Measurements from ENCODE around the gene PCBP3.
"Not testable (repeated sequence)": the region's sequence is repeated elsewhere in the genome, so short reads cannot be mapped to it uniquely, and the experiment has no call there.

PCBP3 gene

DNA sequence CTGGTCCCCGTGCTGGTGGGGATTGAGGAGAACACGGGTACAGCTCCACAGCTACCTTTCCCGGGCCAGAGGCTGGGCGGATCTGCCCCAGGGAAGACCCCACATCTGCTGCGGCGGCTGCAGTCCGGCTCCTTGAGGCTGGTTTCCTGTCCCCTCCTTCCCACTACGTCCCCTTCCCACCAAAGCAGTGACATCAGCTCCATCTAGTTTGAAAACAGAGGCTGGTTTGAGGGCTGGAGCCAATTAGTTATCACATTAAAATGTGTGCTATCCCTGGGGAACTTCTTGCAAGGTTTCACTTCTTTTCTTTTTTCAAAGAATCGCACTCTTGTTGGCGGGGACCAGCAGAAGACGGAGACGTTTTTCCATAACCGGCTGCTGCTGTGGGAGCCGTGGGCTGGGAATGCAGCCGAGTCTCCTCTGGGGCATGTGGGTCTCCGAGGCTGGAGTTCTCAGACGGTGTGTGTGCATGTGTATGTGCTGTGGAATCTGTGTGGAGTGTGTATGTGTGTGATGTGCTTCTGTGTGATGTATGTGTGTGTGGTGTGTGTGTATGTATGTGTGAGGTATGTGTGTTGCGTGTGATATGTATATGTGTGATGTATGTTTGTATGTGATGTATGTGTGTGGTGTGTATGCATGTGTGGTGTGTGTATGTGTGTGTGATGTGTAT is 8.9 kb upstream of the PCBP3 start:
- DNase-seq (ENCODE audit: low read depth in 2 of 3, low spot score in 2 of 3): no peak

DNA sequence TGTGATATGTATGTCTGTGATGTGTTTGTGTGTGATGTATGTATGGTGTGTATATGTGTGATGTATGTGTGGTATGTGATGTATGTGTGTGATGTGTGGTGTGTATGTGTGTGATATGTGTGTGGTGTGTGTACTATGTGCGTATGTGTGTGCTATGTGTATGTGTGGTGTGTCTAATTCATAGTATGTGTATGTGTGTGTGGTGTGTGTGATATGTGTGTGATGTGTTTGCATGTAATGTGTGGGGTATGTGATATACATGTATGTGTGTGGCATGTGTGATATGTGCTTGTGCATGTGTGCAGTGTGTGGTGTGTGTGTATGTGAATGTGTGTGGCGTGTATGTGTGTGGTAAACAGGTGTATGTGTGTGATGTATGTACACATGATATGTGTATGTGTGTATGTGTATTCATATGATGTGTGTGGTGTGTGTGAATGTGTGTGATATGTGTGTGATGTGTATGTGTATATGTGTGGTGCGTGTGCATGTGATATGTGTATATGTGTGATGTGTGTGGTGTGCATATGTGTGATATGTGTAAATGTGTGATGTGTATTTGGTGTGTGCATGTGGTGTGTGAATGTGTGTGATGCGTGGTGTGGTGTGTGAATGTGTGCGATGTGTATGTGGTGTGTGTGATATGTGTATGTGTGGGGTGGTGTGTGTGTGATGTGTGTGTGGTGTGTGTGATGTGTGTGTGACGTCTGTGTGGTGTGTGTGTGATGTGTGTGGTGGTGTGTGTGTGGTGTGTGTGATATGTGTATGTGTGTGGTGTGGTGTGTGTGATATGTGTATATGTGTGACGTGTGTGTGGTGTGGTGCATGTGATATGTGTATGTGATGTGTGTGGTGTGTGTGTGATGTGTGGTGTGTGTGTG is 8.0 kb upstream of the PCBP3 start:
- DNase-seq (ENCODE audit: low read depth in 2 of 3, low spot score in 2 of 3): no peak

DNA sequence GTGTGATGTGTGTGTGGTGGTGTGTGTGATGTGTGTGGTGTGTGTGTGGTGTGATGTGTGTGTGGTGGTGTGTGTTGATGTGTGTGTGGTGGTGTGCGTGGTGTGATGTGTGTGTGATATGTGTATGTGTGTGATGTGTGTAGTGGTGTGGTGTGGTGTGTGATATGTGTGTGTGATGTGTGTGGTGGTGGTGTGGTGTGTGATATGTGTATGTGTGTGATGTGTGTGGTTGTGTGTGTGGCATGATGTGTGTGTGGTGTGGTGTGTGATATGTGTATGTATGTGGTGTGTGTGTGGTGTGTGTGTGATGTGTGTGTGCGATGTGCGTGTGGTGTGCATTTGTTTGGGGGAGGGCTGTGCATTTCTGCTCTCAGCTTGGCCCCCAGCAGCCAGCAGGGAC is 7.1 kb upstream of the PCBP3 start:
- no peak for DNase-seq (ENCODE audit: low read depth in 2 of 3, low spot score in 2 of 3)

DNA sequence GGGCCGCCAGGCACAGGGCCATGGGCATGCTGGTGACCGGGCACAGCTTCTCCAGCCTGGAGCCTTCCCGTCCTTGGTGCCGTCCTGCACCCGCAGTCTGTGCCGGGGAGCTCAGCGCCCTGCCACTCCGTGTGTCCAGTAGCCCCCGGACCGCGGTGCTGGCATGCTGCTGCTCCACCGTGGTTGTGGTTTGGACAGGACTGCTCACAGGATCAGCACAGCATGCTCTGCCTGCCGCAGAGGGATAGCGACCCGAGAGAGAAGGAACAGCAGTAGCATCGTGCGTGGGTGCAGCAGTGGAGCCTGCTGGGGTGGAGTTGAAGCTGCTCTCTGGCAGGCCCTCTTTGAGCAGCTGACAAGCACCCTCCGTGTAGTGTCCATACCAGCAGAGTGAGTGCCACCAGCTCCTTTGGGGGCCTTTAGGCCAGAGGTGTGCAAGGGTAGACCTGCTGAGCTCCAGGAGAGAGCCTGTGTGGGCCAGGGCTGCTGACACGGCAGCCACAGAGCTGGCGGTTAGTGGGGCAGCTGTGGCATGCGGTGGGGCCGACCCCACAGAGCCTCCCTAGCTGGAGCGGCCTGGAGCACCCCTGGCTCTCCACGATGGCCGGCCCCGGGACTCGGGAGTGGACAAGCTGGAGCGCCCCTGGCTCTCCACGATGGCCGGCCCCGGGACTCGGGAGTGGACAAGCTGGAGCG is 6.4 kb upstream of the PCBP3 start:
- DNase-seq (ENCODE audit: low read depth in 2 of 3, low spot score in 2 of 3): no peak

DNA sequence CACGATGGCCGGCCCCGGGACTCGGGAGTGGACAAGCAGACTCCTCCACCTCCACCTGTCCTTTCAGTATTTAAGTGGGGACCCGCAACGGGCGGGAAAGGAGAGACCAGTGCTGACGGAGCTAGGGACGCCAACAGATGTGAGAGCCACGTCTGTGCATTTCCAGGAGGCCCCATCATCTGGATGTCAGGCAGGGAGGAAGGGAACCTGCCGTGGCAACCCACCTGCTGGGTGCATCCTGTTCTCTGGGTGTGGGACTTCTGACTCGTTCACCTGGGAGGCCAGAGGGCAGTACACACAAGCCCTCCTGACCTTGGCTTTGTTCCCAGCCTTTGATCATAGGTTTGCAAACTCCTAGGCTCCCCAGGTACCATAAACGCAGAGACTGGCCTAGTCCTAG is 5.6 kb upstream of the PCBP3 start:
- DNase-seq (ENCODE audit: low read depth in 2 of 3, low spot score in 2 of 3): no peak

DNA sequence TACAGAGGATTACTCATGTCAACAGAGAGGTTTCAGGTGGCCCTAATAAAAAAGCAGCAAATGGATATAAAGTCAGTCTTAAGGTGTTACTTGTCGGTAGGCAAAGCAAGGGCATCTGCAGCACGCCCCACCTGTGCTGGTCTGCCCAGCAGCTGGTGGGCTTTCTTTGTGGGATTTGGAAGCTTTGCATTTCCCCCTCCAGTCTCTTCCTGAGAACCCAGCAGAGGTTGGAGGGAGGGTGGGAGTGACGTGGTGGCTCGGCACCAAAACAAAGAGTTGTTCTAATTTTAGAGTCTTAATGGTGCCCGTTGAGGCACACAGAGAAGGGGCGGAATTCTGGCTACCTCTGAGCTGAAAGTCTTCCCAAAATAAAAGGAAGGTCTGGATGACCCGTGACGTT is 4.8 kb upstream of the PCBP3 start:
- no peak for DNase-seq (ENCODE audit: low read depth in 2 of 3, low spot score in 2 of 3)

DNA sequence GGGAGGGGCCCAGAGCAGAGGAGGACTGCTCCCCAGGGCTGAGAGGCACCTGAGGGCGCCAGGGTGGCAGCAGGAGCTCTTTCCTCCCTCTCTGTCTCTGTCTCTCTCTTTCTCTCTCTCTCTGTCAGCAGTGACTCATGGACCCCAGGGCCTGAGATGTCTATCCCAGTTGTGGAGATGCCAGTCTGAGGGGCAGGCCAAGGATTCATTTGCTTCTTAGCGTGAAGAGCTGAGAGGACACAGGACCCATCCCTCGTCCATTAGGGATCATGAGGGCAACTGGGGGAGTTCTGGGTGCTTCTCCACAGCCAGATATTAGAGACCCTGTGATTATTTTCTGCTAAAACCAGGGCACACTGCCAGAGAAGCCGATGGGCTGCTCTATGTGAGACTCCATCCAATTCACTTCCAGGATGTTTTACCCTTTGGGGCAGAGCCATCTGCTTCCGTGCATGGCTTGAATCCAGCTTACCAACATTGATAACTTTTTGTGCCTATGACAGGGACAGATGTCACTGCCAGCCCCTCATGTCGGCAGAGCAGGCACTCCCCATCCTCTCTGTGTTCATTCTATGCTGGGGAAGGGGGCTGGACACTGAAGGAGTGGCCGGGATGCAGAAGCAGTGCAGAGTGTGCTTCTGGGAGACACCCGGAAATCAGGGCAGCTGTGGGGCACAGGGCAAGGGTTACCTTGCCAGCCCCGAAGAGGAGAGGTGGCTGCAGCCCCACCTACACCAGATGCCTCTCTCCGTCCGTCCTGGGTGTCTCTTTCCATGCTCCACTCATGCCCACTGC is 4.1 kb upstream of the PCBP3 start:
- no peak for DNase-seq (ENCODE audit: low read depth in 2 of 3, low spot score in 2 of 3)

DNA sequence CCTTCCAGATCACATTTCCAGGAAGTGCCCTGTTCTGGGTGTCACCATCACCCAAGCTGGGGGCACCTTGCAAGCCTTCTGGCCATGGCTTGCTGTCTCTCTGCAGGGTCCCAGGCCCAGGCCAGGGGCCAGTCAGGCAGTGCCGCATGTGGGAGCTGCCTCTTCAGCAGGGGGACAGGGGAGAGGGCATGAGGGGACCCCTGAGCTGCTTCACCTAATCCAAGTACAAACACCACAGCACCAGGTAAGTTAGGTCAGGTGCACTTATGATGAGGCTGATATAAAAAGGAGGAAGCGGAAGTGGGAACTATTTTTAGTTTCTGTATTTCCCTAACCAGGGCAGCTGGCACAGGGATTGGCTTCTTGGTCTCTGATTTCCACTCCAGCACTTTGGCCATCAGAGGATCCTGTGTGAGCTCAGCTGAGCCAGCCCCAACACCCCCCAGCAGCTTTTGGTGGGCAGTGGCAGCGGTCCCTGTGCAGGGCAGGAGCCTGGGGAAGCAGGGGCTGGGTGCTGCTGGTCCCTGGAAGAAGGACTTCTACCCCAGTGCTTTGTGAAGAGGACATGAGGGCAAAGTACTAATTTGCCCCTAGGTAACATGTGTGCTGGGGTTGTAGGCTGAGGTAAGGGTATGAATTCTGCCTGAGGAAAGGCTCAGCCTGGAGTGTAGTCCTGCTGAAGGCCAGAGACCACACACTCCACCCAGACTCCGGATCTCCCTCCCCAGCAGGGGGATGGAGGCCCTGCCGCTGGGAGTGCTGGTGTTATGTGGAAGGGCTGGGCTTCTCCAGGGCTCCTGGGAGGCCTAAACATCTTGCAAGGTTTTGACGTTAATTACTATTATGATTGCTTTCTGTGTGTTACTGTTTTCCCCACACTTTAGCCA is 3.3 kb upstream of the PCBP3 start:
- DNase-seq (ENCODE audit: low read depth in 2 of 3, low spot score in 2 of 3): no peak

DNA sequence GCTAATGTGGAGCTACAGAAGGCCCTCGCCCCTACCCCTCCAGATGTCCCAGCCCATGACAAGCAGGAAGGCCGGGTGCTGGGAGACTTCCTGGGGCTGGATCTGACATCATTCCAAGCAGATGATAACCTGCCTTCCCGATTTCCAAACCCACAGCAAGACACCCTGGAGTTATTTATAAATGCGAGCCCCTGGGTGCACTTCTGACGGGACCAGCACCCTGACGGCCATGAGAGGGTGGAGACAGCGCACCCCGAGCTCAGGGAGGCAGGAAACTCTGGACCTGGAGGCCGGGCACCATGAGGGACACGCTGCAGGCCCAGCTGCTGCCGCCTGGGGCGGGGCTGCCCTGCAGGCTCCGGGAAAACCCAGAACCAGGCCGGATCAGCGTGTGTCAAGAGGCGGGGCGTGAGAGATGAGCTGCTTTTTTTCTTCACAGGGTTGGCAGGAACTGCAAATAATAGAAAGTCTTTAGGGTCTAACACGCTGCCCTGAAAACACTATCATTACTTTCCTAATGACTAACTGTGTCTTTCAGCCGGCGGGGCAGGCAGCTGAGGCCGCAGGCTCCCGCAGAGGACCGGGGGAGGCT is 2.5 kb upstream of the PCBP3 start:
- no peak for DNase-seq (ENCODE audit: low read depth in 2 of 3, low spot score in 2 of 3)

DNA sequence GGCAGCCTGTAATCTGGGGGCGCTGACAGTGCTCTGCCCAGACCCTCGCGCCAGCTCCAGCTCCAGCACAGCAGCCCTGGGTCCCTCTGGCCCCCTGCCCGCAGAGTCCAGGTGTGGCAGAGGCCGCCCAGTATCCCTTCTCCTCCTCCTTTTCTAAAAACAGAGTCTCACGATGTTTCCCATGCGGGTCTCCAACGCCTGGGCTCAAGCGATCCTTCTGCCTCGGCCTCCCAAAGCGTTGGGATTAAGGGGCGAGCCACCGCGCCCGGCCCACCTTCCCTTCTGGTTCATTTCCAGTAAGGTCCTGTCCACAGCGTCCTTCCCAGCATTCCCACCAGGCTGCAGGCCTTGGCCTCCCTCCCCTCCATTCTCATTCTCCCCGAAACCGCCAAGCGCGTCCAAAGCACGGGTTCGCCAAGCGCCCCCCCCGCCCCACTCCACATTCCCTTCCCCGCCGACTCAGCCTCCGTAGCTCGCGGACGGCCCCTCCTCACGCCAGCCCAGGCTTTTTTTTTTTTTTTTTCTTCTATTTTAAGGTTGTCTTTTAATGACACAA is 2.0 kb upstream of the PCBP3 start:
- no peak for DNase-seq (ENCODE audit: low read depth in 2 of 3, low spot score in 2 of 3)

DNA sequence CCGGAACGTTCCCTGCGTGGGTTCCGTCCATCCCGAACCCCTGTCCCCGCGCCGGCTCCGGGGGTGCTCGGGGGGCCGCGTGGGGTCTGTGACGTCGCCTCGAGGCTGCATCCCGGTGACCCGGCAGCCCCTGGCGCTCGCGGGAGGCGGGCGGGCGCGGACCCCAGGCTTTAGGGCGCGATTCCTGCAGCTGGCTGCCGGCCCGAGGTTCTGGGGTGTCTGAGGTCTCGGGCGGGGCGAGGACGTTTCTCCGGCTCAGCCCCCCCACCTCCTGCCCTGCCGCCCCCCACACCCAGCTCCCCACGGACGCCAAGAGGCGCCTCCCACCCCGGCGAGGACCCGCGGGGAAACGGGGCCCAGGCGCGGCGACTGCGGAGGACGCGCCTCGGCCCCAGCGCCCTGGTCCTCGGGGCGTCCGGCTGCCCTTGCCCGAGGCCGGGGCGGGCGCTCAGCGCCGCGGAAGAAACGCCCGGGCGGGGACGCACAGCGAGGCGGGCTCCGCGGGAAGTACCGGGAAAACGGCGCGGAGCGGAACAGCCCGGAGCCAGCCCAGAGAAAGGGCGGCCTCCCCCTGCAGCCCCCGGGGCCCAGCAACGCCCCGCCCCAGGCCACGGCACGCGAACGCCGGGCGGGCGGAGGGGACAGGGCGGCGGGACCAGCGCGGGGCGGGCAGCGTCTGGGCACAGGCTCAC is 1.3 kb upstream of the PCBP3 start:
- DNase-seq (ENCODE audit: low read depth in 2 of 3, low spot score in 2 of 3): no peak

DNA sequence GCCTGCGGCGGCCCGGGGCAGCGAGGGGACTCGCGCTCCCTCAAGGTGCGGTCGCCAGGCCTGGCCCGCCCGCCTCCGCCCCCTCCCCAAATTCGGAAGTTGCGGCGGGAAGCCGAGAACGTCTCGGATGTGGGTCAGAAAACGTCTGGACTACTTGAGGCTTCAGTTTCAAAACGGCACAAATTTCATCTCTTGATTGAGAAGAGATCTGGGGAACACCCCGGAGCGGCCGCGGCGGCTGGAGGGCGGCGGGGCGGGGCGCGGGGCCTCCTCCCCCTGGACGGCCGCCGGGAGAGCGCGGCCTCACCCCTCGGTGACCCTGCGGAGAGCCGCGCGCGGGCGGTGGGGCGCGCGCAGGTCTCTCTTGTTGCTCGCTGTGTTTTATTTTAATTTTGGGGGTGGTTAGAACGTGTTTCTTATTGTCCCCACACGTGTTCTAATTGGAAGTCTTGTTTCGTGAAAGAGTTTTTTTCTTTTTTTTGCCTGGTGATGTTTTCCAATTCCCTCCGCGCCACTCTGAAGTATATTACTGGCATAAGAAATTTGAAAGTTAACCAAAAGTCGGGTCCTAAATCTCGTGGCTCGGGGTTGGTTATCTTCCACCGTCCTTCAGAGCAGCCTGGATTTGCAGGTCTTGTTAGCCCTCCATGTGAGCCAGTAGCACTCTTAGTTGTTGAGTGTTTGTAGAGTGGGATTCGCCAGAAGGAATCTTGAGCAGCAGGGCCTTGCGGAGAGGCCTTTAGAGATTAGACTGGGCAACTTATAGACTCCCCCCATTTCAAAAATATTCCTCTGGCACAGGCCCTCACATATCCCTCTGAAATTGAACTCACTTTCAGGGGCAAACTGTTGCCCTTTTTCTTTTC is 749 bp downstream of the PCBP3 start:
- DNase-seq (ENCODE audit: low read depth in 2 of 3, low spot score in 2 of 3): no peak

DNA sequence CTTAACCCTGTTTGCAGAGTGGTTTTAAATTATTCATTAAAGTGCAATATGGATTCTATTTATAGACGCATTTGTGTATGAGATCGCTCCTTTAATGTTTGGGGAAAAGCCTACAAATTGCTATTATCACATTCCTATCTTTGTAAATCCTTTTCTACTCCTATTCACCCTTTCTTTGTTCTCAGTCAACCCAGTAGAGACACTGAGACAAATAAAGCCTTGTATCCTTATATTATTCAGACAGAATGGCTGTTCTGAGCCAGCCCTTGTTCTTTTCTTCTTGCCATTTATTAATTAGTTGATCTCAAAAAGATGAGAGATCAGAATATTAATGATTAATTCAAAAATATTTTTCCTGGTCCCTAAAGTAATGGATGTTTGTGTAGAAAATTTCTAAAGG is 8.4 kb downstream of the PCBP3 start:
- DNase-seq (ENCODE audit: low read depth in 2 of 3, low spot score in 2 of 3): no peak

DNA sequence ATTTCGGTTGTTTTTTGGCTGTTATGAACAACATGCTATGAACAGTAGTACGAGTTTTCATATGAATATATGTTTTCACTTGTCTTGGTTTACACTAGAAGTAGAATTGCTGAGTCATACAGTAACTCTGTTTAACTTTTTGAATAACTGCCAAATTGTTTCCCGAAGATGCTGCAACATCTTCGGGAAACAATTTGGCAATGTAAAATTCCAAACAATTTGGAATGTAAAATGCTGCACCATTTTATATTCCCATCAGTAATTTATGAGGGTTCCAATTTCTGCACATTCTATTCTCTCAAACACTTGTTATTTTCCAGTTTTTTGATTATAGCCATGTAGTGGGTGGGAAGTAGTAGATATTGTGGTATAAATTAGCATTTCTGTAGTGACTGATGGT is 11.6 kb downstream of the PCBP3 start:
- no peak for DNase-seq (ENCODE audit: low read depth in 2 of 3, low spot score in 2 of 3)

DNA sequence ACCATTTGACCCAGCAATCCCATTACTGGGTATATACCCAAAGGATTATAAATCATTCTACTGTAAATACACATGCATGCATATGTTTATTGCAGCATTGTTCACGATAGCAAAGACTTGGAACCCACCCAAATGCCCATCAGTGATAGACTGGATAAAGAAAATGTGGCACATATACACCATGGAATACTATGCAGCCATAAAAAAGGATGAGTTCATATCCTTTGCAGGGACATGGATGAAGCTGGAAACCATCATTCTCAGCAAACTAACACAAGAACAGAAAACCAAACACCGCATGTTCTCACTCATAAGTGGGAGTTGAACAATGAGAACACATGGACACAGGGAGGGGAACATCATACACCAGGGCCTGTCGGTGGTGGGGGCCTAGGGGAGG is 12.6 kb downstream of the PCBP3 start:
- DNase-seq (ENCODE audit: low read depth in 2 of 3, low spot score in 2 of 3): not testable (repeated sequence)

DNA sequence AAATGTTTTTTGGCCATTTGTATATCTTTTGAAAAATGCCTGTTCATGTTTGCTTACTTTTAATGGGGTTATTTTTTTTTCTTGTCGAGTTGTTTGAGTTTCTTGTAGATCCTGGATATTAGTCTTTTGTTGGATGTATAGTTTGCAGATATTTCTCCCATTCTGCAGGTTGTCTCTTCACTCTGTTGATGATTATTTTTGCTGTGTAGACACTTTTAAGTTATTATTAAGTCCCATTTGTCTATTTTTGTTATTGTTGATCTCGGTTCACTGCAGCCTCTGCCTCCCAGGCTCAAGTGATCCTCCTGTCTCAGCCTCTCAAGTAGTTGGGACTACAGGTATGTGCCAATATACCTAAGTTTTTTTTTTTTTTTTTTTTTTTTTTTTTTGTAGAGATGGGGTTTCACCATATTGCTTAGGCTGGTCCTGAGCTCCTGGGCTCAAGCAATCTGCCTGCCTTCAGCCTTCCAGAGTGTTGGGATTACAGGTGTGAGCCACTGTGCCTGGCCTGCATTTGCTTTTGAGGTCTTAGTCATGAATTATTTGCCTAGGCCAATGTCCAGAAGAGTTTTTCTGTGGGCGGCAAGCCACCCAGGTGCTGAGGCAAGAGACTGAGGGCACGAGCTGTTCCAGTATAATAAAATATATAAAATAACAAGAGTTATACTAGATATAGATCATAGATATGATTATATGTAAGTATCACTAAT is 18.5 kb downstream of the PCBP3 start:
- not testable (repeated sequence) for DNase-seq (ENCODE audit: low read depth in 2 of 3, low spot score in 2 of 3)

DNA sequence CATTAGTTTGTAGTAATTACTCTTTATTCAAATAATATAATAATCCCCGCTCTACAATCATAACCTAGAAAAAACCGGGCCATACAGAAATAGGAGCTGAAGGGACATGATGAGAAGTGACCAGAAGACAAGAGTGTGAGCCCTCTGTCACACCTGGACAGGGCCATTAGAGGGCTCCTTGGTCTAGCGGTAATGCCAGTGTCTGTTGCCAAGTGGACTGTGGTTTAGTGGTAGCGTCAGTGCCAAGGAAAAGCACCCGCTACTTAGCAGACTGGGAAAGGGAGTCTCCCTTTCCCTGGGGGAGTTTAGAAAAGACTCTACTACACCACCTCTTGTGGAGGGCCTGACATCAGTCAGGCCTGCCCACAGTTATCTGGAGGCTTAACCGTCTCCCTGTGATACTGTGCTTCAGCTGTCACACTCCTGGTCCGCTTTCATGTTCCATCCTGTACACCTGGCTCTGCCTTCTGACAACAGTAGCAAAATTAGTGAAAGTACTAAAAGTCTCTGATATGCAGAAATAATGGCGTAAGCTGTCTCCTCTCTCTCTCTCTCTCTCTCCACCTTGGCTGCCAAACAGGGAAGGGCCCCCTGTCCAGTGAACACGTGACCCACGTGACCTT is 19.2 kb downstream of the PCBP3 start:
- not testable (repeated sequence) for DNase-seq (ENCODE audit: low read depth in 2 of 3, low spot score in 2 of 3)

Data from activated CD8-positive, alpha-beta memory T cell treated with anti-CD3 and anti-CD28 coated beads for 48 hours (primary cell).